Stimulated activated naive B cell treated with anti-CD40 and anti-IgM and Interleukin-4, amounts not matched to agents 10 μg/mL and 1 μg/mL and 100 μg/mL, for 72 hours (primary cell): ENCODE measurements around the gene GAD2.
"Not testable (repeated sequence)": the region's sequence is repeated elsewhere in the genome, so short reads cannot be mapped to it uniquely, and the experiment has no call there.

Experiments
- ATAC-seq, 2 donors: fragments of 150-1000 bp; cut with Tn5 transposase; replicated peaks; 2 replicates each; pipeline ENCODE4 v1.10.0; 2021; ENCODE audit warnings: moderate library complexity in 1 of 2
- DNase-seq: peaks from one replicate; pipeline ENCODE4 v3.0.0; 2021
- H3K27ac Mint-ChIP-seq: one replicate; pipeline ENCODE4 v1.8.0; 2022; ENCODE audit warnings: mild to moderate bottlenecking, mixed read lengths
- H3K27me3 Mint-ChIP-seq, 2 donors: one replicate each; pipeline ENCODE4 v1.8.0; 2022; ENCODE audit warnings: mixed read lengths in 2 of 2
- H3K36me3 Mint-ChIP-seq, 2 donors: one replicate each; pipeline ENCODE4 v1.8.0; 2022; ENCODE audit warnings: mixed read lengths in 2 of 2, mild to moderate bottlenecking in 1 of 2
- H3K4me1 Mint-ChIP-seq, 2 donors: one replicate each; pipeline ENCODE4 v1.8.0; 2022; ENCODE audit warnings: mixed read lengths in 2 of 2, mild to moderate bottlenecking in 1 of 2
- H3K4me3 Mint-ChIP-seq, 2 donors: one replicate each; pipeline ENCODE4 v1.8.0; 2022; ENCODE audit warnings: mild to moderate bottlenecking in 2 of 2, mixed read lengths in 2 of 2, moderate library complexity in 1 of 2
- H3K9me3 Mint-ChIP-seq, 2 donors: one replicate each; pipeline ENCODE4 v1.8.0; 2022; ENCODE audit warnings: mixed read lengths in 2 of 2, mild to moderate bottlenecking in 1 of 2

Gene GAD2

GRCh38 chr10:26314265-26315013 is 97.9 kb downstream of the GAD2 start:
- Mint-ChIP-seq H3K27ac (no peak overlapping the region), H3K4me1 (peaks cover 5 to 7% of the 10 kb centered on the region in 2 donors), H3K36me3 (no peaks in the 10 kb centered on the region), H3K9me3 (no peaks in the 10 kb centered on the region), H3K4me3 (no peak overlapping the region), H3K27me3 (peaks cover 26 to 32% of the 10 kb centered on the region in 2 donors)
- DNase-seq (no peak), ATAC-seq (no peak)

DNA sequence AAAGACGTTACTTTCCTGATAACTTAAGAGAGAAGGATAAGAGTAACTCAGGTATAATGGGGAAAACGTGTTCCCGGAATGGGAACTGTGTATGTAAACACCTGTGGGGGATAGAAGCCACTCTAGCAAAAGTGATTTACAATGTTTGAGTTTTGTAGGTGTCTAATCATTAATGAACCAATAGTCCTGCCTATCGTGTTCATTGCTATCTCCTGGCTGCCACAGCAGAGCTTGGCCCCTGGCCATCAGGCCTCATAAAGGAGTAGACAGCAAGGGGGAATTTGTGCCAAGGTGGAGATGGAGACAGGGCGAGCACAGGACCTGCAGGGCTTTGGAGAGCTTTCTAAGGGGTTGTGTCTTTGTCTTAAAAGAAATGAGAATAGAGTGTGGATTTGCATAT is 102.1 kb downstream of the GAD2 start:
- ATAC-seq (no peak), DNase-seq (no peak)
- H3K4me3 Mint-ChIP-seq, result no peak overlapping the region
- H3K36me3 Mint-ChIP-seq, result no peaks in the 10 kb centered on the region
- H3K27me3 Mint-ChIP-seq, result peaks cover 16 to 47% of the 10 kb centered on the region in 2 donors
- no peaks in the 10 kb centered on the region for H3K4me1 Mint-ChIP-seq
- H3K27ac Mint-ChIP-seq, result no peak overlapping the region
- no peaks in the 10 kb centered on the region for H3K9me3 Mint-ChIP-seq

- ATAC-seq (no peak), DNase-seq (no peak)
- H3K27me3 Mint-ChIP-seq, result peaks cover 16 to 26% of the 10 kb centered on the region in 2 donors
- no peak overlapping the region for H3K4me3 Mint-ChIP-seq
- H3K36me3 Mint-ChIP-seq, result no peaks in the 10 kb centered on the region
- no peak overlapping the region for H3K27ac Mint-ChIP-seq
- no peaks in the 10 kb centered on the region for H3K4me1 Mint-ChIP-seq
- peaks cover 3 to 5% of the 10 kb centered on the region in 2 donors for H3K9me3 Mint-ChIP-seq
These were observed 106.6 kb downstream of the GAD2 start for GRCh38 chr10:26323219-26323618.

DNA sequence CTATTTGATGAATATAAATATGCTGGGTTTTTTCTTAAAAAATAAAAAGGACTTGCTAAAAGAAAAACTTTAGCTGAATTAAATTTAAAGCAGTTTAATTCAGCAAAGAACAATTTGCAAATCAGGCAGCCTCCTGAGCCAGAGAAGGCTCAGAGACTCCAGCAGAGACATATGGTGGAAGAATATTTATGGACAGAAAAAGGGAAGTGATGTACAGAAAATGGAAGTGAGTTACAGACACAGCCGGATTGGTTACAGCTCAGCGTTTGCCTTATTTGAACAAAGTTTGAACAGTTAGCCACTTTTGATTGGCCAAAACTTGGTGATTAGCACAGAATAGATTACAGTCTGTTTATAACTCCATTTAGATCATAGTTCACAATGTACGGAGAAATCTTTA is 110.3 kb downstream of the GAD2 start:
- no peak for ATAC-seq
- DNase-seq, result no peak
- H3K27ac Mint-ChIP-seq, result no peak overlapping the region

DNA sequence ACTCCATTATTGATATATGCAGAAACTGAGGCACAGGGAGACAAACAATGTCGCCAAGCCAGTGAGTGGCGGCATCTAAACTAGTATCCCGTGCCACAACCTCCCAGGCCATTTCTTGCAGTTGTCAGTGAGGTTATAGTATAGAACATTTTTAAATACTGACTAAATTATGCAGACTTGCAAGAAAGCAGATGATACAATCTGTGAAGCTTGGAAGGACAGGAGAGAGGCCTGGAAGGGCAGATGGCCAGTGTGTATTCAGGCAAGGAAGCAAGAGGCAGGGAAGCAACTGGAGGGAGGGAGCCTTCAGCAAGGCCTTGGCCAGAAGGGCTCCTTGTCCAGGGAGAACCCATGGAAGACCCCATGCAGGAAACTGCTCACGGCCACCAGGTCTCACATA is 111.2 kb downstream of the GAD2 start:
- peaks cover 3 to 5% of the 10 kb centered on the region in 2 donors for H3K9me3 Mint-ChIP-seq
- no peak overlapping the region for H3K27ac Mint-ChIP-seq
- no peaks in the 10 kb centered on the region for H3K4me1 Mint-ChIP-seq
- H3K36me3 Mint-ChIP-seq, result no peaks in the 10 kb centered on the region
- no peak for DNase-seq
- no peak overlapping the region for H3K4me3 Mint-ChIP-seq
- peaks cover 0 to 8% of the 10 kb centered on the region in 2 donors for H3K27me3 Mint-ChIP-seq
- no peak for ATAC-seq

More for the DNA sequence above, 110.3 kb downstream of the GAD2 start:
- no peaks in the 10 kb centered on the region for H3K4me1 Mint-ChIP-seq
- H3K4me3 Mint-ChIP-seq, result no peak overlapping the region
- peaks cover 3 to 10% of the 10 kb centered on the region in 2 donors for H3K27me3 Mint-ChIP-seq
- H3K9me3 Mint-ChIP-seq, result peaks cover 3 to 5% of the 10 kb centered on the region in 2 donors
- no peaks in the 10 kb centered on the region for H3K36me3 Mint-ChIP-seq

- H3K36me3 Mint-ChIP-seq, result peaks cover 0 to 3% of the 10 kb centered on the region in 2 donors
- peaks cover 0 to 3% of the 10 kb centered on the region in 2 donors for H3K27me3 Mint-ChIP-seq
- H3K4me3 Mint-ChIP-seq, result no peak overlapping the region
- DNase-seq, result no peak
- peaks cover 6 to 8% of the 10 kb centered on the region in 2 donors for H3K9me3 Mint-ChIP-seq
- no peak for ATAC-seq
- no peak overlapping the region for H3K27ac Mint-ChIP-seq
- H3K4me1 Mint-ChIP-seq, result peaks cover 6 to 10% of the 10 kb centered on the region in 2 donors
These were observed 114.8 kb downstream of the GAD2 start for GRCh38 chr10:26331371-26331770.

- no peak overlapping the region for H3K4me3 Mint-ChIP-seq
- ATAC-seq (peak in 1 of 2 donors; percentile 28), DNase-seq (no peak)
- H3K4me1 Mint-ChIP-seq, result peaks cover 9 to 17% of the 10 kb centered on the region in 2 donors
- H3K27ac Mint-ChIP-seq, result no peak overlapping the region
- H3K27me3 Mint-ChIP-seq, result peaks cover 0 to 3% of the 10 kb centered on the region in 2 donors
- peaks cover 6 to 7% of the 10 kb centered on the region in 2 donors for H3K9me3 Mint-ChIP-seq
- H3K36me3 Mint-ChIP-seq, result peaks cover 0 to 3% of the 10 kb centered on the region in 2 donors
These were observed 117.8 kb downstream of the GAD2 start for GRCh38 chr10:26334232-26334931.

GRCh38 chr10:26334932-26335573 is 118.5 kb downstream of the GAD2 start:
- Mint-ChIP-seq H3K27me3 (no peaks in the 10 kb centered on the region), H3K36me3 (peaks cover 0 to 3% of the 10 kb centered on the region in 2 donors), H3K4me3 (peak overlapping the region; percentile 79 to 80), H3K9me3 (peaks cover 6 to 7% of the 10 kb centered on the region in 2 donors), H3K27ac (peak overlapping the region; percentile 38), H3K4me1 (peaks cover 9 to 17% of the 10 kb centered on the region in 2 donors)
- ATAC-seq, result peak; percentile 92 to 93
- DNase-seq, result peak; percentile 51

GRCh38 chr10:26335574-26336093 is 119.1 kb downstream of the GAD2 start:
- H3K4me3 Mint-ChIP-seq, result peak overlapping the region; percentile 79 to 80
- peaks cover 0 to 3% of the 10 kb centered on the region in 2 donors for H3K36me3 Mint-ChIP-seq
- ATAC-seq (peak; percentile 65 to 67), DNase-seq (no peak)
- peaks cover 9 to 17% of the 10 kb centered on the region in 2 donors for H3K4me1 Mint-ChIP-seq
- peaks cover 6 to 7% of the 10 kb centered on the region in 2 donors for H3K9me3 Mint-ChIP-seq
- no peaks in the 10 kb centered on the region for H3K27me3 Mint-ChIP-seq
- peak overlapping the region; percentile 38 for H3K27ac Mint-ChIP-seq

DNA sequence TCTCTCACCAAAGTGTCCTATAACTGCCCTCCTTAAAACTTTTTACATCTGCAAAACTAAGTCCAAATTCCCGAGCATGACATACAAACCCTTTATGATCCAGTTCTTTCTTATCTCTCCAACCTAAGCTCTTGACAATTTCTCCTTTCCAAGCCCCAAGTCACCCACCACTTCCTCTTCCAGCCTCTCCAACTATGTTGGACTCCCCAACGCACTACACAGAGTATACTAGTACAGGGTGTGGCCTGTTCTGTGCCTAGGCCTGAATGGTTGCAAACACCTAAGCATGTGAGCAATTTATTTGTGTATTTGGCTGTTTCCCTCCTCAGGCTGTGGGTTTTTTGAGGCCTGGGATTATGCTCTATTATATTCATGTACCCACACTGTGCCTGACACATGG is 120.4 kb downstream of the GAD2 start:
- peaks cover 6 to 7% of the 10 kb centered on the region in 2 donors for H3K27me3 Mint-ChIP-seq
- DNase-seq (no peak), ATAC-seq (no peak)
- H3K4me1 Mint-ChIP-seq, result peaks cover 9 to 17% of the 10 kb centered on the region in 2 donors
- no peak overlapping the region for H3K27ac Mint-ChIP-seq
- peaks cover 6 to 7% of the 10 kb centered on the region in 2 donors for H3K9me3 Mint-ChIP-seq
- H3K36me3 Mint-ChIP-seq, result peaks cover 0 to 3% of the 10 kb centered on the region in 2 donors
- no peak overlapping the region for H3K4me3 Mint-ChIP-seq

DNA sequence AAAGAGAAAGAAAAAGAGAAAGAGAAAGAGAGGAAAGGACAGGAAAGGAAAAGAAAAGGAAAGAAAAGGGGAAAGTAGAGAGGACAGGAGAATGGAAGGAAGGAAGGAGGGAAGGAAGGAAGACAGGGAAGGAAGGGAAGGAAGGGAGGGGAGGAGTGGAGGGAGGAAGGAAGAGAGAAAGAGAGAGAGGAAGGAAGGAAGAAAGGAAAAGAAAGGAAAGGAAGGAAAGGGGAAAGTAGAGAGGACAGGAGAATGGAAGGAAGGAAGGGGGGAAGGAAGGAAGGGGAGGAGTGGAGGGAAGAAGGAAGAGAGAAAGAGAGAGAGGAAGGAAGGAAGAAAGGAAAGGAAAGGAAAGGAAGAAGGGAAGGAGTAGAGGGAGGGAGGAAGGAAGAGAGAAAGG is 125.1 kb downstream of the GAD2 start:
- Mint-ChIP-seq H3K4me1 (peaks cover 3 to 5% of the 10 kb centered on the region in 2 donors), H3K27ac (peak overlapping the region; percentile 2), H3K27me3 (peaks cover 6 to 7% of the 10 kb centered on the region in 2 donors), H3K4me3 (no peak overlapping the region), H3K9me3 (peaks cover 0 to 2% of the 10 kb centered on the region in 2 donors), H3K36me3 (no peaks in the 10 kb centered on the region)
- DNase-seq (no peak), ATAC-seq (no peak)

DNA sequence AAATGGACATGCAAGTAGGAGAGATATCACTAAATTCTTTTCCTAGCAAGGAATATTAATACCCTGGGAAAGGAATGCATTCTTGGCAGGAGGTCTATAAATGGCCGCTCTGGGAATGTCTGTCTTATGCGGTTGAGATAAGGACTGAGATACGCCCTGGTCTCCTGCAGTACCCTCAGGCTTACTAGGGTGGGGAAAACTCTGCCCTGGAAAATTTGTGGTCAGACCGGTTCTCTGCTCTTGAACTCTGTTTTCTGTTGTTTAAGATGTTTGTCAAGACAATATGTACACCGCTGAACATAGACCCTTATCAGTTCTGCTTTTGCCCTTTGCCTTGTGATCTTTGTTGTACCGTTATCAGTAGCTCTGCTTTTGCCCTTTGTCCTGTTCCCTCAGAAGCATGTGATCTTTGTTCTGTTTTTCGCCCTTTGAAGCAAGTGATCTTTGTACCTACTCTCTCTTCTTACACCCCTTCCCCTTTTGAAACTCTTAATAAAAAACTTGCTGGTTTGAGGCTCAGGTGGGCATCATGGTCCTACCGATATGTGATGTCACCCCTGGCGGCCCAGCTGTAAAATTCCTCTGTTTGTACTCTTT is 132.3 kb downstream of the GAD2 start:
- not testable (repeated sequence) for H3K27ac Mint-ChIP-seq, H3K9me3 Mint-ChIP-seq, ATAC-seq, H3K4me1 Mint-ChIP-seq, H3K4me3 Mint-ChIP-seq, DNase-seq, H3K36me3 Mint-ChIP-seq, H3K27me3 Mint-ChIP-seq
